Pulmonary artery endothelial cell (primary cell): ENCODE data around the gene KDM4D. TPM values are rescaled to one million over a fixed set of nuclear protein-coding genes. Genes with fewer than 3 reads are reported as not detected.
"Not testable (repeated sequence)": the region's sequence is repeated elsewhere in the genome, so short reads cannot be mapped to it uniquely, and the experiment has no call there.

Experiments
- DNase-seq: peaks from one replicate; pipeline ENCODE4 v3.0.0-alpha.2; 2011; ENCODE audit warnings: low read depth, low spot score
- total RNA-seq: library from RNA; depleted of rRNA; stranded (reverse); fragments of >200 nt; gene quantifications from 2 replicates; pipeline ENCODE4 v1.2.3, GENCODE V29; 2014

KDM4D gene
- total RNA-seq, 1 donor from 2014 or later, result 0.73 TPM

DNA sequence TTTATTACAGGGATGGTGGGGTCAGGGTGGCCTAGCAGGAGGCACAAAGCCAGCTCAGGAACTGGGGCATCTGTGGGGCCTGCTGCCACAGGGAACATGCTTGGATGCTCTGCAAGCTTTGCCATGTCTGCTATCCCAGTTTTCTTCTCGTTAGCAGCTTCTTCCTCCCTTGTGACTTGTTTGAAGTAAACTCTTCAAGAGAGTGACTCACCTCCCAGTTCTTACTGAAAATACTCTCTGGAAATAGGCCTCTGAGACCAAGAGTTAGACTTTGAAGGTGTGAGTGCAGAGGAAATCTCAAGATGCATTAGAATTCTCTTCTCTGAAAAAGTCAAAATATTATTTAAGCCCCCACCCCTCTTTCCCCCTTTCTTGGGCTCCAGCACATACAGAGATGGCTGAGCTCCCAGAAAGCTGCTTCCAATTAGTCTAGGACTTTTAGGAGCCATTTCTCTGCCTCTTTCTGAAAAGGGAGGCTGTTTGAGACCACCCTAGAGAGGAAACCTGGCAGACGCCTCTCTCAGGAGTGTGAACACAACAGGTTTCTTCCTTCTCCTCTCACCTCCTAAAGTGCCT, 15.3 kb upstream of the KDM4D start:
- DNase-seq, result no peak

GRCh38 chr11:94959179-94959578, 14.3 kb upstream of the KDM4D start:
- DNase-seq, result no peak

GRCh38 chr11:94960488-94960887, 13.0 kb upstream of the KDM4D start:
- DNase-seq, result no peak

GRCh38 chr11:94961255-94961654, 12.3 kb upstream of the KDM4D start:
- no peak for DNase-seq

DNA sequence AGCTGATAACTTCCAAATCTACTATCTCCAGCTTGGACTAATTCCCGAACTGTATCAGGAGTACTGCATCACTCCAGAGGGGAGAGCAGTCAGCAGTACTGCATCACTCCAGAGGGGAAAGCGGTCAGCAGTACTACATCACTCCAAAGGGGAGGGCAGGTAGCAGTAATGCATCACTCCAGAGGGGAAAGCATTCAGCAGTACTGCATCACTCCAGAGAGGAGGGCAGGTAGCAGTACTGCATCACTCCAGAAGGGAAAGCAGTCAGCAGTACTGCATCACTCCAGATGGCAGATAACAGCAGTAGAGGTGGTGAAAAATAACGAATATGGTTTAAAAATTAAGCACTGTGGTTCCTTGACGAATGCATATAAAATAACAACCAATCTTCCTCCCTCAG, 8.6 kb upstream of the KDM4D start:
- no peak for DNase-seq

DNA sequence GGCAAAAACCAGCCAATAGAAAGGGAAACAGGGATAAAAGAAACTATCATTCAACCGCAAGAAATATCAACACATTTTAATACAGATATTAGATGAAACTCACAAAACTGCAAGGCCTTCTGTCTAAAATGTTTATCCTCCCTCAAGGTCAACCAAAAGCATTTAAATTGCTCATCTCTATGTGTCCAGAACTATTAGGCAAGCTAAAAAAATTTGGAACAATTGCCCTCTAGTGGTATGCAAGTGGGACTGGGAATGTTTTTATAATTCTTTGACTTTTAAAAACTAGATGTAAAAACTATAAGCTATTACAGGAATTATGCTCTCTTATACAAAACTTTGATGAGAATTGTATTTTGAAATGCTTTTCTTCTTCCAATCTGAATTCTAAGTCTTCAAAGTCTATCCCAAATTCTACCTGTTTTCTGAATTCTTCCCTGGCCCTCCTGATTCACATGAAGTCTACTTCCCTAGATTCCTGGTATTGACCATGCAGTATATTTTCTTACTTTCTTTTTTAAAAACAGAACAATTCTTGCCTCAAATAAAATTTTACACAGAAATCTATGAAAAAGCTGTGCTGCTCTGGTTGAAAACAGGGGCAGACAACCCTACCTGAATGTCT, 5.1 kb upstream of the KDM4D start:
- DNase-seq, result no peak

- no peak for DNase-seq
Measured at GRCh38 chr11:94972700-94973098, 810 bp upstream of the KDM4D start.

- no peak for DNase-seq
Measured at GRCh38 chr11:94974178-94974577, 669 bp downstream of the KDM4D start.

- no peak for DNase-seq
Measured at GRCh38 chr11:94975599-94975998, 2.1 kb downstream of the KDM4D start.

DNA sequence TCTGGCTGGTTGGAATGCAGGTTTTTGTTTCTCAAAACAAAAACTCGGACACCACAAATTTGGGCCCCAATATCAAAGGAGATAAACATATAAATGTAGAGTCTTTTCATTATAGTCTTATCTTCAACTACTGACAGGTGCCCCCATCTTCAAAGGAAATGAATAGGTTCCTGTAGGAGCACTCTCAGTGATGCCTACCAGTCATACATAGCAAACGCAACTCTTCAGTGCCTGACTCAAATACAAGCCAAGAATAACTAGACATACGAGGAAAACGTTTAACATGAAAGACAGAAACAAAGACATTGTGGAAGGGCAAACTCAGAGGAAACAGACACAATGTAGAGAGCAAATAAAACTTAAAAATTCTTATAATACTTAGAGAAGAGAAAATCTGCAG, 13.9 kb downstream of the KDM4D start:
- no peak for DNase-seq

- no peak for DNase-seq
Measured at GRCh38 chr11:94988748-94989147, 15.2 kb downstream of the KDM4D start.

DNA sequence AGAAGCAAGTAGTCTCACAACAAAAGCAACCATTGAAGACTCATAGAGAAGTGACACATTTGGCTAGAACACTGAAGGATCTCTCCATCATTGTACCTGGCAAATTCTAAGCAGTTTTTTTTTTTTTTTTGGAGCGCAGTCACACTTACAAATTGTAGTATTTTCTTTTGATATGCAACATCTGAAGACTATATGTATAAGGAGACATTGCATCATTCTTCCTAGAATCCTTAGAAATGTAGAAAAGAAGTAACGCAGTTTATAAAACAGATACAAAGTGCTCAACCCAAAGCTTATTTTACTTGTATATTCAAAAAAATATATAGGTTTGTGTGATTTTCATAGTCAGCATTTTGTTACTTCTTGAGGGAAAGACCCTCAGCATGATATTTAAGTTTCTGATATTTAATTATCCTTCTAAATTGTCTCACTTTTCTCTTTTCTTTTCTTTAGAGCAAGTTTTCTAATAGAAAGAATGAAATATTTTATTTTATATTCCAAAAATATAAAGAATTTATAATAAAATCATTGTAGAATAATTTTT, 20.0 kb downstream of the KDM4D start:
- no peak for DNase-seq

DNA sequence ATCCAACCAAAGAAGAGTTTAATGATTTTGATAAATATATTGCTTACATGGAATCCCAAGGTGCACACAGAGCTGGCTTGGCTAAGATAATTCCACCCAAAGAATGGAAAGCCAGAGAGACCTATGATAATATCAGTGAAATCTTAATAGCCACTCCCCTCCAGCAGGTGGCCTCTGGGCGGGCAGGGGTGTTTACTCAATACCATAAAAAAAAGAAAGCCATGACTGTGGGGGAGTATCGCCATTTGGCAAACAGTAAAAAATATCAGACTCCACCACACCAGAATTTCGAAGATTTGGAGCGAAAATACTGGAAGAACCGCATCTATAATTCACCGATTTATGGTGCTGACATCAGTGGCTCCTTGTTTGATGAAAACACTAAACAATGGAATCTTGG, 23.9 kb downstream of the KDM4D start:
- DNase-seq, result no peak

- no peak for DNase-seq
Measured at GRCh38 chr11:94998285-94998684, 24.8 kb downstream of the KDM4D start.

- no peak for DNase-seq
Measured at GRCh38 chr11:95003716-95004115, 30.2 kb downstream of the KDM4D start.

- no peak for DNase-seq
Measured at GRCh38 chr11:95005642-95006041, 32.1 kb downstream of the KDM4D start.

DNA sequence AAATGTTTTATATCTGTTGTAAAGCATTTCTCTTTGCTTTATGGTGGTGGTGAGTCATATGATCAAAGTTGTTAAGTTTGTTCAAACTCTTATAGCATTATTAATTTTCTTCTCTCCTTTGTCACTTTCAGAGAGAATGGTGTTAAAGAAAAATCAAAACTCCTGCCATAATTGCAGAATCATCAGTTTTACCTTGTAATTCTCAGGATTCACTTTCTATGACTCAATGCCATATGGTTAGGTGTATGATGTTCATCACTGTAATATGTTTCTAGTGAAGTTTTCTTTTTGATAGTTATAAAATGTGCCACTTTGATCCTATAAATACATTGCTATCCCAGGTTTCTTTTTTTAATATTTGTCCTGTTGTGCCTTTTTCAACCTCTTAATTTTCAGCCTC, 37.9 kb downstream of the KDM4D start:
- no peak for DNase-seq

DNA sequence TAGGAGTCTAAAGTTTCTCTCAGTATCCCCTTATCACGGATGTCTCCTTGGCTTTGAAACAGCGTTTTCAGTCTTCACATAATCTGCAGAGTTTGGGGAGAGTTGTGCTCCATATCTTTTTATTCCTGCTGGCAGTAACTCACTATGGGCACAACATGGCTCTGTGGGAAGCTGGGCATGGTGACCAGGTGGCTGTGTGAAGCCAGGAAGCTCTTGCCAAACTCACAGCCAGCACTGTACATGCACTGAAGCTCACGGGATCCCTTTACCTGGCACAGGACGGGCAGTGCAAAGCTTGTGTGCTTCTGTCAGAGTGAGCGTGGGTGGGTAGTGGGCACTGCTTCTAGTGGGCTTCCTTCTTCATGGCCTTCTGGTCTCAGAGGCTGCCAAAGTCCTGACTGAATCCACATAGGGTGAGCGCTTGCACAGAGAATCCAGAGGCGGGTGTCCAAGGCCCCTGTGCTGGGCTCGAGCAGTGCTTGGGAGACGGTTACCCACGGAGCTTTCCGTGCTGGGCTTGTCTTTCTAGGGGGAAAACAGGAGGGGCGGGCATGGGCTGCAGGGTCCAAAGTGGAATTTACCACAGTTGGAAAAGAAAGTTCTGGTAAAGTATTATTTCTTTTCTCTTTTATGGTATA, 40.8 kb downstream of the KDM4D start:
- no peak for DNase-seq

DNA sequence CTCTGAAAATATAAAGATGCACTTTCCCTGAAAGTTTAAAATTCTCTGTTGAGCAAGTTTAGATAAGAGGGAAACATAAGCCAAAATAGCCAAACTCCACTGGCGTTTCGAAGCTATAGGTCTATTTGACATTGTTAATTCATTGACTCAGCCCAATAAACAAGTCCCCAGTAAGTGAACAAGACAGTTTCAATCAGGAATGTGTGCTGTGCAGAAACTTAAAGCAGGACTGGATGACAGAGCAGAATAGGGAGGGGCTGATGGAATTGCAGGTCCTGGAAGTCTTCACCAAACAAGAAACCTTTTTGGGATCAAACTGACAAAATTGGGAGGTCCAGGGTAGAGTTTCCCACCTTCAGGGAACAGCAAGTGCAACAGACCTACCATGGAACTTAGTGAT, 42.6 kb downstream of the KDM4D start:
- DNase-seq, result no peak

- not testable (repeated sequence) for DNase-seq
Measured at GRCh38 chr11:95021468-95021867, 48.0 kb downstream of the KDM4D start.

- DNase-seq, result no peak
Measured at GRCh38 chr11:95024958-95025357, 51.4 kb downstream of the KDM4D start, which contains the start of gene KDM4E. Gene KDM4E (plus strand): TSS chr11:95025258. CDS start chr11:95025558, 300 bp downstream.

DNA sequence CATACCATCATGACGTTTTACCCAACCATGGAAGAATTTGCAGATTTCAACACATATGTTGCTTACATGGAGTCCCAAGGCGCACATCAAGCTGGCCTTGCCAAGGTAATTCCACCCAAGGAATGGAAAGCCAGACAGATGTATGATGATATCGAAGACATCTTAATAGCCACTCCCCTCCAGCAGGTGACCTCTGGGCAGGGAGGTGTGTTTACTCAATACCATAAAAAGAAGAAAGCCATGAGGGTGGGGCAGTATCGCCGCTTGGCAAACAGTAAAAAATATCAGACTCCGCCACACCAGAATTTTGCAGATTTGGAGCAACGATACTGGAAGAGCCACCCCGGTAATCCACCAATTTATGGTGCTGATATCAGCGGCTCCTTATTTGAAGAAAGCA, 52.1 kb downstream of the KDM4D start:
- DNase-seq, result not testable (repeated sequence)

- no peak for DNase-seq
Measured at GRCh38 chr11:95028357-95028756, 54.8 kb downstream of the KDM4D start.
